Activated T-cell treated with anti-CD3 and anti-CD28 coated beads, Interleukin-2, amount 50 U/mL, for 1 hour (primary cell): ENCODE results near the gene SPATA33.

ENCODE experiments used
- DNase-seq: peaks from one replicate; pipeline ENCODE4 v3.0.0-alpha.2; 2020

SPATA33 gene

DNA sequence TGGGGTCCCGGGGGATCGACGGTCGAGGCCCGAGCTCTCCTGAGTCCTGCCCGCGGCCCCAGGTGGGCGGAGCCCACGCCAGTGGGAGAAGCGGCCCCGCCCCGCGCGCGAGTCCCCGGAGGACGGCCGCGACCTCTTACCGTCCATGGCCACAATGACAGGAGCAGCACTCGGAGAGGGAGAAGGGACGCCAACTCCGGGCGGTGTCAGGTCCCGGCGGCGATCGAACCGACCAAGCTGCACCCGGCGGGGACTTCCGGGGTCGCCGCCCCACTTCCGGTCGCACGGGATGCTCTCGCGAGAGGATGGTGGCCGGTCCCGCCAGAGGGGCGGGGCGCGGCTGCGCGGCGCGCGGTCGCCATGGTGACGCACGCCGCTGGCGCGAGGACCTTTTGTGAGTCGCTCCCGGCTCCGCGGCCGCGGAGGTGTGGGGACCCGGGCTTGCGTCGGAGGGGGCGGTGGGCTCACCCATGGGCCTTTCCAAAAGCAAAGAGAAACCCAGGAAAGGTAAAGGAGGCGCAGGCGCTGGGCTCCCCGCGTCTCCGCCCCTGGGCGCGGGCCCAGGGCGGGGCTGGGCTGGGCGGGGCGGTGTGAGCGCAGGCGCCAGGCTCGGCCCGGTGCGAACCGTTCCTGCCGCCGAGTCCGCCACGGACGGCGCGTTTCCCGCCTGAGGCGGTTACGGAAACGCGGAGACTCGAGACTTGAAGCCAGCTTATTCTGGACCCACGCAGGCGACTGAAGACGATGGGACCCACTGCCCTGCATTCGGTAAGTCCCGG is at the start of gene SPATA33, which contains the start of gene CHMP1A:
Gene SPATA33 (plus strand): TSS at position 395 of the 779 bp plus-strand sequence. CDS start 76 bp downstream, at position 471.
Gene CHMP1A (minus strand): TSS at position 267 of the 779 bp plus-strand sequence. CDS start 120 bp downstream, at position 147.
- DNase-seq, result peak; percentile 96

DNA sequence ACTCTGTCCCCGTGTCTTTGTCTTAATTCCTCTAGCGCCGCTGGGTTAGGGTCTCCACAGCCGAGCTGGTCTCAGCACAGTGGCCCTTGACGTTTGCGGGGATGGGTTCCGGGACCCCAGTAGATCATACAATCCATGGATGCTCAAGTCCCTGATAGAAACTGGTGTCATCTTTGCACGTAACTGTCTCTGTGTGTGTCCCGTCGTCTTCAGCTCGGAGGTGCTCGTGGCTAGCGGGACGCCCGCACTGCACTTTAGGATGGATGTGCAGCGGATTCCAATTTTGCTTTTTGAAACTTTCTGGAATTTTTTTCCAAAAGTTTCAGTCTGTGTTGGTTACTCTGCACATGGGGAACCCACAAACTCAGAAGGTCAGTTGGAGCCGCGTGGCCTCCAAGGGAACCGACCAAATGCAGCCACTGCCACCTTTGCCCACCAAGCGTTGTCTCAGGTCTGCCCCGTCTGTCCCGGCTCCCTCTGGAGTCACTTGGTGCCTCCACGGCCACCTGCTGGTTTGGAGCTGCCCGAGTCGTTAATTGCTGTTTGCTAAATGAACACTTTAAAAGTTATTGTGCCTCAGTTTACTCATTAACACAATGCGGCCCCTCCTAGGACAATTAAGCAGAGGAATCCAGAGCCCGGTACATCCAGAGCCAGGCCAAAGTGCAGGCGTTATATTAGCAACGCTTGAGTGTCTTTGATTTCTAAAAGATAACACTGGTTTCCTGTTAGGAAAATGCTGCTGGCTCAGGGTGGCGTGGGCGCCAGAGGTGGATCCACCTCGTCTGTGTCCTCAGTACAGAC is 49.5 kb upstream of the SPATA33 start:
- no peak for DNase-seq

- DNase-seq, result no peak
Observed at GRCh38 chr16:89610108-89610453, 47.6 kb upstream of the SPATA33 start.

- DNase-seq, result no peak
Observed at GRCh38 chr16:89612415-89613166, 45.0 kb upstream of the SPATA33 start.

DNA sequence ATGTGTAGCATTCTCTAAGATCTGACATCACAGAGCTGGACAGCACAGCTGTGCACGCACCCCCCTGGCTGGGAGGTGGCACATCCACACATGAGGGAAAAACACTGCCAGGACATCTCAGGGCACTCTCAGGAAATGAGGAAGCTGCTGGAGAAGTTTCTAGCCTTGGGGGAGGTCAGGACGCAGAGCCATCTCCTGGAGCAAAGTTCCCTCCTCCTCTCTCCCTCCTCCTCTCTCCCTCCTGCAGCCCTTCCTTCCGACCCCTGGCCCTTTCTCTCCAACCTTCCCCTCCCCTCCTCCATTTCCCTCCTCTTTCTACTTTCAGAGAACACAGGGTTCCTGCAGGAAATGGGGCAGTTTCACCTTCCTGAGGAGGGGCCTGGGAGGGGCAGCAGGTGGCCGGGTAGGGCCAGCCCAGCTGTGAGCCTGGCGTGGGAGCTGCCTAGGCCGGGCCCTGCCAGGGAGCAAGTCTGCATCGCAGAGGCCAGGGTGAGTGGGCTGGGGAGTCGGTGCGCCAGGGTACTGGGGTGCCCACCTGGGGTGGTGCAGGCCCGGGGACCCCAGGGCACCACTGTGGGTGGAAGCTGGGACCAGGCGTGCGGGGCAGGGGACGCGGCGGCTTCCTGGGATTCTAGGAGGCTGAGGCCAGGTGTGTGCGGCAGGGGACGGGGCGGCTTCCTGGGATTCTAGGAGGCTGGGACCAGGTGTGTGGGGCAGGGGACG is 44.2 kb upstream of the SPATA33 start, which contains the start of gene DPEP1:
Gene DPEP1 (plus strand): TSS at position 412 of the 723 bp plus-strand sequence. CDS start 16,769 bp downstream, outside the sequence.
- DNase-seq, result no peak

- DNase-seq, result no peak
Observed at GRCh38 chr16:89613954-89614459, 43.6 kb upstream of the SPATA33 start.

DNA sequence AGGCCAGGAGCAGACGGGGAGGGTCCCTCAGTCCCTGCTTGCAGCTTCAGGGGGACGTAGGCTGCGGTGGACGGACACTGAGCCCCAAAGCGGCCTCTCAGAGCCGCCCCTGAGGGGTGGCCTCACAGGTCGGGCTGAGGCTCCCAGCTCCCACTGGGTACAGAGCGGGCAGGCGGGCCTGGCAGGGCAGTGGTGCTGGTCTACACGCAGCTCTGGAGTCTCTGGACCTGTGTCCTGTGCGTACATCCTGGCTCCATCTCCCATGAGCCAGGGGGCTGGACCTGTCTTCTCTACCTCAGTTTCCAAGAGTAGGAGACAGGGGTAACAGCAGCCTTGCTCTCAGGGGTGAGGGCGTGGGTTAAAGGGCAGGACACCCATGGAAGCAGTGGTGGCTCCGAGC is 42.5 kb upstream of the SPATA33 start:
- no peak for DNase-seq

GRCh38 chr16:89615596-89616090 is 42.0 kb upstream of the SPATA33 start:
- DNase-seq, result peak; percentile 57

- DNase-seq, result no peak
Observed at GRCh38 chr16:89616623-89617022, 41.0 kb upstream of the SPATA33 start.

- no peak for DNase-seq
Observed at GRCh38 chr16:89617036-89617435, 40.6 kb upstream of the SPATA33 start.

GRCh38 chr16:89618109-89618998 is 39.3 kb upstream of the SPATA33 start:
- no peak for DNase-seq

DNA sequence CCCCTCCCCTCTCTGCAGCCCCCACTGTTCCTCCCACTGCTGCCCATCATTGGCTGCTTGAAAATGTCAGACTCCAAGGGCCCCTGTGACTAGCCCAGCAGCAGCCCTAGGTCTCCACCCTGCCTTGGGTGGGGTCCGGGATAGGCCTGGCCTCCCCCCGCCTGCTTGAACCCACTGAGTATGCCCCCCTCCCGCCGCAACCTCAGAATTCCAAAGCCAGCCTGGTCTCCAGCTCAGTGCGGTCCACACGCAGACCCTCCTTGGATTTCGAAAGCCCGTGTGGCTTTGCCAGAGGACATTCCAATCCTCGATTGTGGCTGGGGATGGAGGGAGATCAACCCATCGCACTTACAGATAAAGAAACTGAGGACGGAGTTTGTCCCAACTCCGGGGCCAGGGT is 37.8 kb upstream of the SPATA33 start:
- no peak for DNase-seq

GRCh38 chr16:89620406-89620841 is 37.2 kb upstream of the SPATA33 start:
- DNase-seq, result no peak

GRCh38 chr16:89621136-89621697 is 36.4 kb upstream of the SPATA33 start:
- DNase-seq, result no peak

DNA sequence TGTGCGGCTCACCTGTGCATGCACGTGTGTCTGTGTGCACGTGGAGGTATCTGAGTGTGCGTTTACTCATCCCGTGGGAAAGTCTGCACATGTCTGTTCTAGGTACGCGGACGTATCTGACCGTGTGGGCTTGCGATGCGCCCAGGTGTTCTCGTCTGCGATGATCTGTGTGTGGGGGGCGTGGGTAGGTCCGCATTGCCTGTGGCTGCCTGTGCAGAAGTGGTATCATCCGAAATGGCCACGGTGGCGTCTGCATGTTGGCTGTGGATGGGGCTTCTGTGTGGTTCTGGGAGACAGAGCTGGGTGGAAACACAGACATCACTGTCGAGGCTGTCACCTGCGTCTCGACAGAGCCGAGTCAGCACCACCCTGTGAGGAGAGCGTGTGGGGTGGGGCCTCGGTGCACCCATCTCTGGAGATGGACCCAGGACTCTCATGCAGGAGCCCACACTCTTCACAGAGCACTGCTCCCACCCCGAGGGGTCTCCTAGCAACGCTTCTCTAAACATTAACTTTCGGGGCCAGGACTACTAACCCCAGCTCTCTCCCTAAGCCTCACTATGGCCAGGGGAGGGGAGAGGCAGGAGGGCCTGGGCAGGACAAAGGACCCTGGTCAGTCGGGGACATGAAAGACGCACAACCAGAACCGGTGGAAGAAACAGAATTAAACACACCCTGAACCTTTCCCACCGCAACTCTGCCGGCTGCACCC is 35.8 kb upstream of the SPATA33 start:
- no peak for DNase-seq

- no peak for DNase-seq
Observed at GRCh38 chr16:89623511-89624261, 34.0 kb upstream of the SPATA33 start.

DNA sequence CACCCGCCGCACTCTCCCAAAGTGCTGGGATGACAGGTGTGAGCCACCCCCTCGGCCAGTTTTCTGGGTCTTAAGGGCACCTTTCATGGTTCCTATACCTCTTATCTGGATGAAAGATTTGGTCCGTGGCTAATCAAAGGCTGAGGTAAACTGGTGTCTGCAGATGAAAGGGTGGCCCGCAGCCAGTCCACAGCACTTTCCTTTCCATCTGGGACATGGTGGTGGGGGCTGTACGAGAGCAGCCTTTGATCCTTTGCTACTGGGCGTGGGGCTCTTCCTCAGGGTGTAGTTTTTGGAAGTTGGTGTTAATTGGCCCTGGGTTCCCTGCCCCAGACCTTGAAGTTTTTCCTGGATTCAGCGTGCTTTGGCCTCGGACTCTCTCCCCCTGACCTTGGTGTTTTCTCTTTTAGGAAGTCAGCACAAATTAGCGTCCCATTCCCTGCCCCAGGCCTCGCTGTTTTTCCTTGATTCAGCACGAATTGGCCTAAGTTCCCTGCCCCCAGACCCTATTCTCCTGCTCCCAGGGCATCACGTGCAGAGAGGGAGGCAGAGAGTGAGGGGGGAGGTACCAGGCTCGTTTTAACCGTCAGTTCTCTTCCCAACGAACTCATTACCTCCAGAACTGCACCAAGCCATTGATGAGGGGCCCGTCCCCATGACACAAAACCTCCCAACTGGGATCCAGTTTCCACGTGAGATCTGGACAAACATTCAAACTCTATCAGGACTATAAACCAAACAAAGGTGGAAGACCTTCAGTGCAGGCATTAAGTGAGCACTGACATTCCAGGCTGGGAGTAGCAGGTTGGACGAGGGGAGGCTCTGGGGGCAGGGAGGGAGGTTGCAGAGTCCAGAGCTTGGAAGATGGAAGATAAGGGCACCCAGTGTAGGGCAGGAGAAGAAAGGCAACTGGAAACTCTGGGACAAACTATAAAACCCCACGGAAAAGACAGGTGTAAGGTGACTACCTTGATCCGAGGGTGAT is 32.6 kb upstream of the SPATA33 start:
- DNase-seq, result no peak
